ENCODE data around the gene NUP54. TPM values are rescaled to one million over a fixed set of nuclear protein-coding genes. Genes with fewer than 3 reads are reported as not detected.

The NUP54 gene
- total RNA-seq, 4 donors from 2014 or later, result 32.2 to 58.0 (median 40.8) TPM

DNA sequence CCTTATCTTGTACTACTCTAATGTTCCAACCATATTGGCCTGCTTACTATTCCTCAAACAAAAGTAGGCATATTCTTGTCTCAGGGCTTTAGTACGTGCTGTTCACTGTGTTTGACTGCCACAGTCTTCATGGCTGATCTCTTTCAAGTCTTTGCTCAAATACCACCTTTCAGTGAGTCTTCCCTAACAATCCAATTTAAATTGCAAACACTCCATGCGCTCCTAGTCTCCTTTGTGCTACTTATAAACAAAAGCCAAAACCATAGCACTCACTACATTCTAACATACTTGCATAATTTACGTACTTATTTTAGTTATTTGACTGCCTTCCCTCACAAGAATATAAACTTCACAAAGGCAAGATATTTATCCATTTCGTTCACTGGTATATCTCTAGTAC, 75.4 kb downstream of the NUP54 start:
- 65% methylated on average over 4 of the region's 4 CpGs for WGBS, 2 donors (ENCODE audit: low coverage in 1 of 2)
- no peaks in the 10 kb centered on the region for H3K27me3 ChIP-seq
- no peaks in the 10 kb centered on the region for H3K36me3 ChIP-seq
- no peak for ATAC-seq
- H3K4me1 ChIP-seq, result peaks cover 0 to 14% (median 0%) of the 10 kb centered on the region in 3 donors
- H3K27ac ChIP-seq, result no peak overlapping the region
- TF ChIP-seq EP300 (IDR thresholded peaks at IDR 0.05) (no peak), POLR2A (IDR thresholded peaks at IDR 0.05) (no peak), POLR2AphosphoS5 (IDR thresholded peaks at IDR 0.05) (no peak)
- TF ChIP-seq, protein P1, sequence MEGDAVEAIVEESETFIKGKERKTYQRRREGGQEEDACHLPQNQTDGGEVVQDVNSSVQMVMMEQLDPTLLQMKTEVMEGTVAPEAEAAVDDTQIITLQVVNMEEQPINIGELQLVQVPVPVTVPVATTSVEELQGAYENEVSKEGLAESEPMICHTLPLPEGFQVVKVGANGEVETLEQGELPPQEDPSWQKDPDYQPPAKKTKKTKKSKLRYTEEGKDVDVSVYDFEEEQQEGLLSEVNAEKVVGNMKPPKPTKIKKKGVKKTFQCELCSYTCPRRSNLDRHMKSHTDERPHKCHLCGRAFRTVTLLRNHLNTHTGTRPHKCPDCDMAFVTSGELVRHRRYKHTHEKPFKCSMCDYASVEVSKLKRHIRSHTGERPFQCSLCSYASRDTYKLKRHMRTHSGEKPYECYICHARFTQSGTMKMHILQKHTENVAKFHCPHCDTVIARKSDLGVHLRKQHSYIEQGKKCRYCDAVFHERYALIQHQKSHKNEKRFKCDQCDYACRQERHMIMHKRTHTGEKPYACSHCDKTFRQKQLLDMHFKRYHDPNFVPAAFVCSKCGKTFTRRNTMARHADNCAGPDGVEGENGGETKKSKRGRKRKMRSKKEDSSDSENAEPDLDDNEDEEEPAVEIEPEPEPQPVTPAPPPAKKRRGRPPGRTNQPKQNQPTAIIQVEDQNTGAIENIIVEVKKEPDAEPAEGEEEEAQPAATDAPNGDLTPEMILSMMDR (IDR thresholded peaks at IDR 0.05), result no peak
- no peak overlapping the region for H3K4me3 ChIP-seq
- H3K9me3 ChIP-seq, result no peaks in the 10 kb centered on the region

DNA sequence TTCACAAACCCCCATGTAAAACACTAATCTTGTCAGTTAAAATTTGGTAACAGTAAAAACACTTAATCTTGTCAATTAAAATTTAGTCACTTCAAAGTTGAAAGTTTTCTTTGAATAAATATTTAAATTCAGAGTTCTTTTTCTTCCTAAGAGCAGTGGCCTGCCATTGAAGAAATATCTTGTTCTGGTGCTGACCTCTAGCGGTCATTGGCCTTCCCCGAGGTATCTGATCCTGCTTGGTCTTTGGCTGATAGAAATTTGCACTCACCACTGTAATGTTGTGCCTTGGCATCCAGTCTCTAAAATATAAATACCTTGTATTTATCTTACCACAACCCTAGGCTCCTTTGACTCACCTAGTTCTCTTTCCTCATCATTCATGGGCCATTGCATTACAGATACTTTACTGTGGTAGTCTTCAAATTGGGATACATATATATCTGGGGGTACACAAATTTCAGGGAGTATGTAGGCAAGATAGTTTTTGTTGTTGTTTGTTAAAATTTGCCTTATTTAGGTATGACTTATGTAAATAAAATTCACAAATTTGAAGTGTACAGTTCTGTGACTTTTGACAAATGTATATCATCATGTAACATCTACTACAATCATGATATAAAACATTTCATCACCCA, 80.4 kb downstream of the NUP54 start:
- no peaks in the 10 kb centered on the region for H3K4me1 ChIP-seq
- H3K36me3 ChIP-seq, result no peaks in the 10 kb centered on the region
- H3K27me3 ChIP-seq, result no peaks in the 10 kb centered on the region
- TF ChIP-seq, protein P1 (IDR thresholded peaks at IDR 0.05), result peak; percentile 64 to 83 (median 72)
- TF ChIP-seq POLR2AphosphoS5 (IDR thresholded peaks at IDR 0.05), result no peak
- H3K9me3 ChIP-seq, result no peaks in the 10 kb centered on the region
- 0% methylated on average over 2 of the region's 2 CpGs for WGBS, 2 donors (ENCODE audit: low coverage in 1 of 2)
- no peak overlapping the region for H3K27ac ChIP-seq
- peak; percentile 78 for ATAC-seq
- no peak overlapping the region for H3K4me3 ChIP-seq

DNA sequence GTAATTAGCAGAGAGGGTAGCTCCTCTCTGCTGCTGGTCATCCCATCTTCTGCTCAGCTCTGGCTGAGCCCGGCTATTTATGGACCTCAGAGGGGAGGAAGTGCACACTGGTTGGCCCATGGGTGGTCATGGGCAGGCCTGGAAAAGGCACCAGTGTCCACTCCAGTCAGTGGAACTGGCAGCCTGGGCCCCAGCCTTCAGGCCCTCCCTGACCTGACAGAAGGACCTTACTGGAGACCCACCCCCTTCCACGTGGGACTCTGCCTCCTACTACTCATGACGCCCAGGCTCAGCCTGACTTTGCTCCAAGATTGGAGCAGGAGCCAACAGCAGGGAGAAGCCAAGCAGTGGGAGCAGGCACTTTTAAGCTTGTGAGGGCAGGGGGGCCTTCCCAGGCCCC, 81.7 kb downstream of the NUP54 start:
- no peak for ATAC-seq
- TF ChIP-seq EP300 (IDR thresholded peaks at IDR 0.05) (no peak), POLR2A (IDR thresholded peaks at IDR 0.05) (no peak), POLR2AphosphoS5 (IDR thresholded peaks at IDR 0.05) (no peak)
- TF ChIP-seq, protein P1 (IDR thresholded peaks at IDR 0.05), result no peak
- H3K27me3 ChIP-seq, result no peaks in the 10 kb centered on the region
- H3K9me3 ChIP-seq, result no peaks in the 10 kb centered on the region
- H3K27ac ChIP-seq, result no peak overlapping the region
- no peaks in the 10 kb centered on the region for H3K4me1 ChIP-seq
- H3K36me3 ChIP-seq, result no peaks in the 10 kb centered on the region
- no CpG with 5 or more reads among the region's 3 CpGs for WGBS, 2 donors (ENCODE audit: low coverage in 1 of 2)
- H3K4me3 ChIP-seq, result no peak overlapping the region

Other genes starting within 250 kb of the NUP54 start
- gene PPEF2, start 245.9 kb downstream of the NUP54 start, total RNA-seq, result not detected
- 10 to 100 TPM; 33.5 to 90.5 (median 35.4) TPM for gene NAAA, start 207.4 kb downstream of the NUP54 start, total RNA-seq
- 10 to 100 TPM; 35.0 to 42.5 (median 35.7) TPM for gene SDAD1, start 157.5 kb downstream of the NUP54 start, total RNA-seq
- under 1 TPM in 2 of 4 donors, not detected in 2; 0.13 to 0.31 TPM for gene CXCL9, start 140.9 kb downstream of the NUP54 start, total RNA-seq
- gene CXCL10, start 124.9 kb downstream of the NUP54 start, total RNA-seq, result 1 to 10 TPM in 2 of 4 donors, not detected in 2; 1.7 to 2.1 TPM
- gene CXCL11, start 112.3 kb downstream of the NUP54 start, total RNA-seq, result under 1 TPM in 1 of 4 donors, not detected in 3; 0.59 TPM
- 10 to 100 TPM in 2 of 4 donors, 1 to 10 TPM in 2; 2.3 to 22.6 (median 7.8) TPM for gene ART3, start 73.7 kb downstream of the NUP54 start, total RNA-seq
- gene SCARB2, start 65.4 kb upstream of the NUP54 start, total RNA-seq, result 100 to 1,000 TPM; 121 to 169 (median 130) TPM
- 1 to 10 TPM; 1.1 to 6.2 (median 4.0) TPM for gene FAM47E, start 103.3 kb upstream of the NUP54 start, total RNA-seq
- gene STBD1, start 158.3 kb upstream of the NUP54 start, total RNA-seq, result 10 to 100 TPM; 18.1 to 25.4 (median 22.2) TPM

Measured in gastroesophageal sphincter (tissue), 4 donors.